GM21576 (cell line): ENCODE results near the gene TPSAB1.
"Not testable (repeated sequence)": the region's sequence is repeated elsewhere in the genome, so short reads cannot be mapped to it uniquely, and the experiment has no call there.

Experiments used
- ATAC-seq: cut with Tn5 transposase; IDR thresholded peaks from one replicate; pipeline ENCODE4 v1.9.1; 2021; ENCODE audit warnings: mild to moderate bottlenecking, moderate library complexity; ENCODE audit not compliant: unreplicated experiment

Gene TPSAB1

GRCh38 chr16:1240436-1240835, at the start of gene TPSAB1:
TSS of gene TPSAB1 (plus strand) at chr16:1240705. CDS start at chr16:1240939, 234 bp downstream.
- not testable (repeated sequence) for ATAC-seq

GRCh38 chr16:1190789-1191188, 49.7 kb upstream of the TPSAB1 start:
- ATAC-seq = not testable (repeated sequence)

- ATAC-seq = no peak
Measured at GRCh38 chr16:1192384-1193073, 48.0 kb upstream of the TPSAB1 start.

DNA sequence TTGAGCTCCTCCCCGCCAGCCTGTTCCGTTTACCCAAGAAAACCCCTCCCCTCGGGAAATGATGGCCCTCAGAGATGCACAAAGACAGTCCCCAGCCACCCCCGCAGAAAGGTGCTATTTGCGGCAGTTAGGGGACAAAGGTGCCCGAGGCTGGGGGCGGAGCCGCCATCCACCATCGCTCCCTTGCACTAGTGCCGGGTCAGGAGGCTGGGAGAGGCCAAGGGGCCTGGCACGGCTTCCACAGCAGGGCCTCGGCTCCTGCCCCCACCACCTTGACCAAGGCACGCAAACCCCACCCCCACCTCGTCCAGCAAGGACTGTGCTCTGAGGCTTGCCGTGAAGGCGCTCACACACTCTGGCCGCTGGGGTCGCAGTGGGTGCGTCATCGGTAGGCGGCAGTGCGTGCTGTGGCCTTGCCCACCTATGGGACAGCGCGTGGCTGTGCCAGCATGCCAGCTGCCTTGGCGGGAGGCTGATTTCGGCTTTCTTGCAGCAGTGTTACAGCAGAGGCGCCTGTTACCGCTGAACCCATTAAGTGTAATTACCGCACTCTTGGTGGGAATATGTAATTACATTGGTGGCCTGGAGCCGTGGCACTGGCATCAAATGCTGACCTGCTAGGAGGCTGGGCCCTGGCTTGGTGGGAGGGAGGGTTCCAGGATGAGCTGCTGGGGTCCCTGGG, 47.2 kb upstream of the TPSAB1 start:
- no peak for ATAC-seq

GRCh38 chr16:1193825-1194581, 46.5 kb upstream of the TPSAB1 start:
- no peak for ATAC-seq

DNA sequence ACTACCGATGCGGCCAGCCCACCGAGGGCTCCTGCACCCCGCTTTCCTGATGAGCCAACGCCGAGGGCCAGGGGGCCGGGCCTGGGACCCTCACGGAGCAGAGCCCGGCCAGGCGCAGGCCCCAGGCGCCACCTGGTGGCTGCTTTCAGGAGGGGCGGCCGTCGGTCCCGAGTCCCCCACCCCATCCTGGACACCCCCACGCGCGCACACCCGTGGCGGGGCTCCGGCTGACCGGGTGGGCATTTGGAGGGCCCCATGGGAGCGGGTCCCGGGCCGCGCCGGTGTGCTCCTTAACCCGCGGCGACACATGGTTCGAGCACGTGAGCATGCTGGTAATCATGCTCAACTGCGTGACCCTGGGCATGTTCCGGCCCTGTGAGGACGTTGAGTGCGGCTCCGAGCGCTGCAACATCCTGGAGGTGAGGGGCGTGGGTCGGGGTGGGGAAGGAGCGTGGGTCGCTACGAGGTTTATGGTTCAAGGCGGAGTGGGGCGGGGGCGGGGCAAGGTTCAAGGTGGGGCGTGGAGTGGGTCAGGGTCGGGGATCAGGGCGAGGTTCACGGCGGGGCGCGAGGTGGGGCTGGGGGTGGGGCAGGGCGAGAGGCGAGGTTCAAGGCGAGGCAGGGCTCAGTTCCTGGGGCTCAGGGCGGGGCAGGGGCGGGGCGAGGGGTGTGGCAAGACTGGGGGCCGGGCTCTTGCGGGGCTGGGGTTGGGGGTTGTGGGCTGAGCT, 45.7 kb upstream of the TPSAB1 start:
- ATAC-seq = no peak

DNA sequence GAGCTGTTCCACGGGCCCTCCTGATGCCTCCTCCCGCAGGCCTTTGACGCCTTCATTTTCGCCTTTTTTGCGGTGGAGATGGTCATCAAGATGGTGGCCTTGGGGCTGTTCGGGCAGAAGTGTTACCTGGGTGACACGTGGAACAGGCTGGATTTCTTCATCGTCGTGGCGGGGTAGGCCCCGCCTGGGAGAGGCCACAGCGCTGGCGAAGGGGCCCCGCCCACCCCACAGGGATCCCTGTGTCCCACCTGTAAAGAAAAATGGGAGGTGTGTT, 45.2 kb upstream of the TPSAB1 start:
- no peak for ATAC-seq

DNA sequence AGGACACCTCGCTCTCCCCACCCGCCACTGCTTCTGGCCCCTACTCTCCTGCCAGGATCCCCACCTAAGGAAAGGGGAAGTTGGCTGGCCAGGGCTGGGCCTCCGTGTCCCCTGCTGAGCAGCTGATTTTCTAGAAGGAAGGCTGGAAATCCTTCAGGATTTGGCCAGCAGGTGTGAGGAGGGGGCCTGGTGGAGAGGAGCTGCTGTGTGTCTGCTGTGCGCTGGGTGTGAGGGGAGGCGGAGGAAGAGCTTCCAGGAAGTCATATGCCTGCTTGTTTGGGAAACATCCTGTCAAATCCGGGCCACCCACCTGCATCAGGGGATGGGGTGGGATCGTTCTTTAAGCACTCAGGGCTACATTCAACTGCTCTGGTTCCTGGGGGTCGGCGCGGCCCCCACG, 44.0 kb upstream of the TPSAB1 start:
- ATAC-seq = no peak

DNA sequence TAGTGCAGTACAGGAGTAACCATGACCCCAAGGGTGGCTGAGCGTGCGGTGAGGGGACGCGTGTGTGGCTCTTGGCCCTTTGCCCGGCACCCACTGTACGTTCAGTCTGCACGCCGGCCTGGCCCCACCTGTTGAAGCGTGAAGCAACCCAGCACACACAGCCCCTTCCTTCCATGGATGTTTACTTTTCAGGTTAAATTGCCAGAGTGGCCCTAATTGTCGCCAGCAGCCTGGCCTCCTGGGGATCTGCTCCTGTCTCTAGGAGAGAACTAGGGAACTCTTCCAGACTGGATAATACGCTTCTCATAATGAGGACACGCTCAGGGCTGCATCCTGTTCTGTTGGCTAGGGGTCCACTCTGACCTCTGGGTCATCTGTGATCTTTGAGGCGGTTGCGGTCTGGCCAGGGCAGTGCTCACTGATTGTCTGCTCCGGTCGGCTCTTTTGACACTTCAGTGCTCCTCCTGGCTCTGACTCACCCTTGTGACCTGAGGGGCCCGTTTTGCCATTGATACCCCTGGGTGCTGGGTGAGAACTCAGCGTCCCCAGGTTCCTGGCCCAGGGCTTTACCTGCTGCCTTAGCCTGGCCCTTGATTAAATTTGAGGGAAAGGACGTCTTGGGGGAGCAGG, 43.2 kb upstream of the TPSAB1 start:
- ATAC-seq = no peak

DNA sequence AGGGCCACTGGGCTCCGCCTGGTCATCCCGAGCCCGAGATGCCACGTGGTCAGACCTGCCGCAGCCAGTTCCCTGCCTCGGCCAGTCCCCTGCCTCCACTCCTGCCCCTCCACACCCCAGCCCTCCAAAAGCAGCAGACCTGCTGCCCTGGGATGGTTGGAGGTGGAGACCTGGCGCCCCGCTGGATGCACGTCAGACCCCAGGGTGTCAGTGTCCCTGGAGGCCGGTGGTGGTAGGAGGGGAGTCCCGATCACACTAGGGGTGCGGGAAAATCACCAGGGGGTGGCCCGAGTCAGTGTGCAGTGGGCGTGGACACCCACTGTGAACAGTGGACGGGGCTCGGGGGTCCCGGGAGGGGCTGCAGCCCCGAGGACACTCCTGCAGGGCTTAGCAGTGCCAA, 42.3 kb upstream of the TPSAB1 start:
- ATAC-seq = no peak

DNA sequence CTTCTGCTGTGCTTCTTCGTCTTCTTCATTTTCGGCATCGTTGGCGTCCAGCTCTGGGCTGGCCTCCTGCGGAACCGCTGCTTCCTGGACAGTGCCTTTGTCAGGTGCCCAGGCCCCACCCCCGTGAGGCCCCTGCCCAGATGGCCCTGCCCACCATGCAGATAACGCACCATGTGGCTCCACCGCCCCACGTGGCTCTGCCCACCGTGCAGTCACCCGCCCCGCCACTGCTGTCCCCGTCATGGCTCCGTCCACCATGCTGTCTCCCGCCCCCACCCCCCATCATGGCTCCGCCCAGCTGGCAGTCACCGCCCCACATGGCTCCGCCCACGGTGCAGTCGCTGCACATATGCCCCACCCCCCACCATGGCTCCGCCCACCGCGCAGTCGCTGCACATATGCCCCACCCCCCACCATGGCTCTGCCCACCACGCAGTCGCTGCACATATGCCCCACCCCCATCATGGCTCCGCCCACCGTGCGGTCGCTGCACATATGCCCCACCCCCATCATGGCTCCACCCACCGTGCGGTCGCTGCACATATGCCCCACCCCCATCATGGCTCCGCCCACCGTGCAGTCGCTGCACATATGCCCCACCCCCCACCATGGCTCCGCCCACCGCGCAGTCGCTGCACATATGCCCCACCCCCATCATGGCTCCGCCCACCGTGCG, 41.7 kb upstream of the TPSAB1 start:
- not testable (repeated sequence) for ATAC-seq

GRCh38 chr16:1199347-1200013, 41.0 kb upstream of the TPSAB1 start:
- ATAC-seq = no peak

- no peak for ATAC-seq
Measured at GRCh38 chr16:1200014-1200627, 40.4 kb upstream of the TPSAB1 start.

DNA sequence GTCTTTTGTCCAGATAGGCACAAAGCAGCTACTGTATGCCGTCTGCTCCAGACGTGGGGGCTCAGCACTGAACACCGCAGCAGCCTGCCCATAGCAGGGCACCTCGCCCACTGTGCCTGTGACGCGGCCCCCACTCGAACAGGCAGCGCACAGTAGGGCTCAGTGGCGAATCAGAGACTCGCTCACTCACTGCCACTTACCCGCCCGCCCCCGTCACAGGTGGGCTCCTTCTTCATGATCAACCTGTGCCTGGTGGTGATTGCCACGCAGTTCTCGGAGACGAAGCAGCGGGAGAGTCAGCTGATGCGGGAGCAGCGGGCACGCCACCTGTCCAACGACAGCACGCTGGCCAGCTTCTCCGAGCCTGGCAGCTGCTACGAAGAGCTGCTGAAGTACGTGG, 39.1 kb upstream of the TPSAB1 start:
- ATAC-seq = no peak

- ATAC-seq = no peak
Measured at GRCh38 chr16:1202274-1202673, 38.2 kb upstream of the TPSAB1 start.

DNA sequence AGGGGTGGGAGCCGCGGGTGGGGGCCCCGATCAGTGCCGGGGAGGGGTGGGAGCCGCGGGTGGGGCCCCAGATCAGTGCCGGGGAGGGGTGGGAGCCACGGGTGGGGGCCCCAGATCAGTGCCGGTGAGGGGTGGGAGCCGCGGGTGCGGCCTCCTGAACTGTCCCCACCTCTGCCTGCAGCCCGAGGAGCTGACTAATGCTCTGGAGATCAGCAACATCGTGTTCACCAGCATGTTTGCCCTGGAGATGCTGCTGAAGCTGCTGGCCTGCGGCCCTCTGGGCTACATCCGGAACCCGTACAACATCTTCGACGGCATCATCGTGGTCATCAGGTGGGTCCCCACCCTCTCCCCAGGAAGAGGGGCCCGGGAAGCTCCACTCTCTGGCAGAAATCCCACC, 35.6 kb upstream of the TPSAB1 start:
- no peak for ATAC-seq

- no peak for ATAC-seq
Measured at GRCh38 chr16:1206326-1206725, 34.2 kb upstream of the TPSAB1 start.

GRCh38 chr16:1206786-1207185, 33.7 kb upstream of the TPSAB1 start:
- no peak for ATAC-seq

GRCh38 chr16:1208239-1208830, 32.2 kb upstream of the TPSAB1 start:
- no peak for ATAC-seq
